GM18520 (cell line): Measurements from ENCODE around the gene RASD2.

ENCODE experiments used
- ATAC-seq: cut with Tn5 transposase; IDR thresholded peaks from one replicate; pipeline ENCODE4 v1.9.1; 2021; ENCODE audit not compliant: unreplicated experiment

Gene RASD2

DNA sequence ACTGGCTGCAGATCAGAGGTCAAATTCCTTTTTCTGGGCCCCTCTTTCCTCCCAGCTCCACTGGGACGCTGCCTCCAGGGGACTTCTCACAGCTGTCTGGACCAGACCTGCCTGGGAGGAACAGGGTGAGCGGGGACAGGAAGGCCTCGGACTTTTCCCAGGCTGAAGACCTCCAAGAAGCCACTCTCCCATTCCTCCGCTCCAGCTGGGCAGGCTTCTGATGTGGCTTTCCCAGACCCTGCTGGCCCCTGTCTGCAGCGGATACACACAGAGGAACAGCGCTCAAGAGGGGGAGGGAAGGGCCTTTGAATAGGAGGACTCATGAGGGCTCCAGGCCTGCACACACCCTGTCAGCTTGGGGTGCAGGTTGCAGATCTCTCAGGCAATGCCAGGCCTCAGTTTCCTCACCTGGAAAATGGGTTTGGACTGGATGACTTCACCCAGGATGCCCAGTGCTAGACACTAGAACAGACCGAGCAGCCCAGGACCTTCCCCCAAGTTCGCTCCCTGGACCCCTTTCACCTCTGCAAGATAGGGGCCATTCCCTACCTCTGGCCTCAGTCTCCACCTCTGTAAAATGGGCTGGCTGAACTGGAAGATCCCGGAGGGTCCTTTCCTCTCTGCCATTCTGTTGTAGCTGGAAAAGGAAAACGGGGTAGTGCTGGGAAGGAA is 39.9 kb downstream of the RASD2 start:
- no peak for ATAC-seq

DNA sequence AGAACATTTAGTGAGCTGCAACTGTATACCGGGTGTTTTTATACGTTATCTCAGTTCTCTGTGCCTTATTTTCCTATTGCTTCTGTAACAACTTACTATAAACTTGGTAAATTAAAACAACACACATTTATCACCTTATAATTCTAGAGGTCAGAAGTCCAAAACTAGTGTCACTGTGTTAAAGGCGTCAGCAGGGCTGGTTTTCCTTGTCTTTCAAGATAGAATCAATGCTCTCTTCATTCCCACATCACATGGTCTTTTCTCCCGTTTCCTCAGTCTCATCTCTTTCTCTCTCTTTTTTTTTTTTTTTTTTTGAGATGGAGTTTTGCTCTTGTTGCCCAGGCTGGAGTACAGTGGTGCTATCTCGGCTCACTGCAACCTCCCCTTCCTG is 40.4 kb downstream of the RASD2 start:
- no peak for ATAC-seq

DNA sequence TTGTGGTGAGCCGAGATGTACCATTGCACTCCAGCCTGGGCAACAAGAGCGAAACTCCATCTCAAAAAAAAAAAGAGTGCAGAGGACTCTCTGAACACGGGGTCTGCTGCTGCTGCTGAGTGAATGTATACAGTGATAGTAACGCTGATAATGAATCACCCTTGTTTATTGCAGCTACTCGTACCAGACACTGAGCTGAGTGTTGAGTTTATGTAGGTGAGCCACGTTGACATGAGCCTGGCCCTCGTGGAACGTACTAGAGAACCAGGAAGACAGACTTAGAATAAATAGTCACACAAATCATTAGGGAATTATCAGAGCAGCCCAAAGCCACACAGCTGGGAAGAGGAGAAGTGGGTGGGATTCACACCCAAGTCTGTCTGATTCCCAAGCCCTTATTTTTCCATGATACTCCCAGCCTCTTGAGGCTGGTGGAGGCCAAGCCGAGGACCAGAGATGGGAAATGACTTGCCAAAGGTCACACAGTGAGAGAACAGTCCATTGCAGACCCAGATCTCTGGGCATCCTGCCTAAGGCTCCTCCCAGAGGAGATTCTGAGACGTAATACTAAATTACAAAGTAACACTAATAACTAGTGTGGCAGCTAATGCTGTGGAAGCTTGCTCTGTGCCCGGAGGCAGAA is 41.7 kb downstream of the RASD2 start:
- ATAC-seq = no peak

DNA sequence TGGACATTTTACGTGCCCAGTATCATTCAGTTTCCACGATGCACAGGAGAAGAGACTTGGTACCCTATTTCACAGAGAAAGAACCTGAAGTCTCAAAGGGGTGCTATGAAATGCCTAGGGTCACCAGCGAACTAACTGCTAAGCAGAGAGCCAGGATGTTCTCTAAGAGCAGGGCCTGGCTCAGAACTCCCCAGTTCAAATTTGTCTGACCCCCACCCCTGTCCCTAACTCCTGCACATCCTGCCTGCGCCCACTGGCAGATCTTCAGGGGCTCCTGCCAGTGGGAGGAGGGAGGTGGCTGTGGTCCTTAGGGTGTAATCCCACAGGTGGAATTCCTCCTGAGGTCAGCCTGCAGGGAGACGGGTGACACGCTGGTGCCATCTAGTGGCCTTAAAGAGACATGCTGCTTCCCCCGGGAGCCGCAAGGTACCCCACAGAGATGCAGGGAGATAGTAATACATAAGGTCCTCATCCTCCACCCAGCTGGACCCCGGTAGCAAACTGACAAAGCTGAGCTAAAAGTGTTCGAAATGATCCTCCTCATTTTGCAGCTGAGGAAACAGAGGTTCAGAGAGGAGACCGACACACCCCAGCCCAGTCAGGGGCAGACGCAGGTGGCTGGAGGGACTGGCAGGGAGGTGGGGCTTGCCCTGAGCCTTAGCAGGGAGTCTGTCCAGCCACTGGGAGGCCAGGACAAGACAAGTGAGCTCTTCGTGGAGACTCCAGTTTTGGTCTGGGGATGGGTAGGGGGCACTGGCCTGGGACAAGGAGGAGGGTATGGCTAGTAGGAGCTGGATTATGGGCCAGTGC is 42.4 kb downstream of the RASD2 start:
- ATAC-seq = no peak

DNA sequence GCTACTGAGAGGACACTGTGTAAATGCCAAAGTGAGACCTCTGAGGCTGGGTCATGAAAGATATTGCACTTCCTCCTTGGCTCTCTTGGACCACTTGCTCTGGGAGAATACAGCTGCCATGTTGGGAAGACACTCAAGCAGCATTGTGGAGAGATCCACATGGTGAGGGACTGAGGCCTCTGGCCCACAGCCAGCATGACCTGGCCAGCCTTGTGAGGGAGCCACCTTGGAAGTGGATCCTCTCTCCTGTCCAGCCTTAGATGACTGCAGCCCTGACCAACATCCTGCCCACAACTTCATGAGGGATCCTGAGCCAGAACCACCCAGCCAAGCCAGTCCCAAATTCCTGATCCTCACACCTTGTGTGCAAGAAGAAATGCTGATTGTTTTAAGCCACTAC is 46.1 kb downstream of the RASD2 start:
- ATAC-seq = no peak

DNA sequence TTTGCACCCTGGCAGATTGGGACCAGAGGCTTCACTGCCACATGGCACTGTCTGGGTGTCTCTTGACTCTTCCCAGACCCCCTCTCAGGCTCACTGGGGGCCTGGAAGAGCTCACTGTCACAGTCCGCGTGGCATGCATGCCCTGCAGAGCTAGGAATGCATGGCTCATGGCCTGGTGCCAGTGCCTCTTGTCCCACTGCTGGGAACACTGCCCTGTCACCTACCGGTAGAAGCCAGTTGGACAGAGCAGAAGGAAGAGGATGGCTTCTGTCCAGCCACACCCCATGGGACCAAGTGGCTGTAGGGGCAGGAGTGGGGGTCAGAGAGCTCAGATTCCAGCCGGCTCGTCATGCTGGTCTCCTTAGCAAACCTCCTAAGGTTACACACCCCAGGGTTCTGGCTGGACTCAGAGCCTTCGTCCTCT is 46.8 kb downstream of the RASD2 start:
- no peak for ATAC-seq

DNA sequence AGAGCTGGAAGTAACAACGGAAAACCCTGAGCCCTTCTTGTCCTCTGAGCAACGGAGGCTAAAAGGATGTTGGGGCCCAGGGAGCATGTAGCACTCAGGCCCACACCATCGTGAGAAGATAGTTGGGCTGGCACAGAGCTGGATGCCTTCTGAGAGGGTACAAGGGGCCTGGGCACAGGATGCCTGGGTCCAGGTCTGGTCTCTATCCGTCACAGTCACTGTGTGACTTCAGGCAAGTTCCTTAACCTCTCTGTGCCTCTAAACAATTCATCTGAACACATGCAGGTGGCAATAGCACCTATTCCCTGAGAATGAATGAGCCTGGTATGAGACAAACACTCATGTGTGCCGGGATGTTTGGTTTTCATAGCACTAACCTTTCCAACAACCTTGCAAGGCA is 47.3 kb downstream of the RASD2 start:
- no peak for ATAC-seq

DNA sequence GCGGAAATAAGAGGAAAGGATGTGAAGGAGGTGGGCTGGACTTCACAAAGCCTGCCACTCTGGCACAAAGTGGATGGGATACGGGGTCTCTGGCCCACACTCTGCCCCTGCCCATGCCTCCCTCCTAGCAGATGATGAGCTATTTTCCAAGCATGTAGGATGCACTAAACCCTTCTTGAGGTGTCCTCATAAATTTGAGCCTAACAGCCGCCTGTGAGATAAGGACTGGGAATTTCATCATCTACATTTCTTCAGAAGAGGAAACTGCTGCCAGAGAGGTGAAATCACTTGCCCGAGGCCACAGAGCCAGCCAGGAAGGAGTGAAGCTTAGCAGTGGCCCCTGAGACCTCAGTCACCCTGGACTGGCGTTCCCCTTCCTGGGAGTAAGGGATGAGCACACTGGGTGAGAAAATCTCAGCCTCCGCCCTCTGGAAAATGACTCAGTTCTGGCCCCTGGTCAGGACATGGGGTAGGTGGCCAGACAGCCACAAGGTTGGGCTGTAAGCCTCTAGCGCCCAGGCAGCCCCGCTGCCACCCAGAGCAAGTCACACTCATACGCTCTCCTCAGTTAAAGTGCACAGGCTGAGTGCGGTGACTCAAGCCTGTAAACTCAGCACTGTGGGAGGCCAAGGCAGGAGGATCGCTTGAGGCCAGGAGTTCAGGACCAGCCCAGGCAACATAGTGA is 48.6 kb downstream of the RASD2 start:
- no peak for ATAC-seq

DNA sequence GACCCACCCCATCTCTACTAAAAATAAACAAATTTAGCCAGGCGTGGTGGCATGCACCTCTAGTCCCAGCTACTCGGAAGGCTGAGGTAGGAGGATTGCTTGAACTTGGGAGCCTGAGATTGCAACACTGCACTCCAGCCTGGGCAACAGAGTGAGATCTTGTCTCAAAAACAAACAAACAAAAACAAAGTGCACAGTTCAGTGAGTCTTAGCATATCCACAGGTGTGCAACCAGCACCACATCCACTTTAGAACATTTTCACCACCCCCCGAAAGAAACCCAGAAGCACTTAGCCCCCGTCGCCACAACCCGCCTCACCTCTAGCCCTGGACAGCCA is 49.1 kb downstream of the RASD2 start:
- no peak for ATAC-seq

DNA sequence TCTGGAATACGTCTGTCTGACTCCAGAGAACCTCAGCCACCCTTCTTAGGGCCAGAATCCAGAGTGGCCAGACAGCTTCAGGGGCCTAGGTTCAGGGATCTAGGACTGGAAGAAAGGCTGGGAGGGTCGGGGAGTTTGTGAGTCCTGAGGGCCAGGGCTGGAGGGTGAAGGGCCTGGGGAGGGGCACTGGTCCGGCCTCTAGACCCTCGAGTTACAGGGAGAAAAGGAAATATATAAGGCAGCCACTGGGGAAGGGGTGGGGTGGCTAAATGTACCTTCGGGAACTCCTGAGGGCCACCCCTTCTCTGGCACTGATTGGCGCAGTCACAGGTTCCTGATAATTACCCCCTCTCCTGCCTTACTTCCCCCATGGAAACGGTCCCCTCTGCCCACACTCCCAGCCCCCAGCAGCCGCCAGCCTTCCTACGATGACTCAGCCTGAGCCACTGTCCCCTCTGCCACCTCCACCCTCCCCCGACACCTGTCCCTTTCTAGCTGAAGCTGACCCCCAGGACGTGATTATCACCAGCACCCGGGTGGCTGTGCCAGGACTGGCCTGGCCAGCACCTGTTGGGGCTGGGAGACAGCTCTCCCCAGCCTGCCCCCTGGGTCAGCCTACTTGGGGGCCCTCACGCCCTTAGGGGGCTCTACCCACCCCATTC is 50.1 kb downstream of the RASD2 start:
- ATAC-seq = no peak

DNA sequence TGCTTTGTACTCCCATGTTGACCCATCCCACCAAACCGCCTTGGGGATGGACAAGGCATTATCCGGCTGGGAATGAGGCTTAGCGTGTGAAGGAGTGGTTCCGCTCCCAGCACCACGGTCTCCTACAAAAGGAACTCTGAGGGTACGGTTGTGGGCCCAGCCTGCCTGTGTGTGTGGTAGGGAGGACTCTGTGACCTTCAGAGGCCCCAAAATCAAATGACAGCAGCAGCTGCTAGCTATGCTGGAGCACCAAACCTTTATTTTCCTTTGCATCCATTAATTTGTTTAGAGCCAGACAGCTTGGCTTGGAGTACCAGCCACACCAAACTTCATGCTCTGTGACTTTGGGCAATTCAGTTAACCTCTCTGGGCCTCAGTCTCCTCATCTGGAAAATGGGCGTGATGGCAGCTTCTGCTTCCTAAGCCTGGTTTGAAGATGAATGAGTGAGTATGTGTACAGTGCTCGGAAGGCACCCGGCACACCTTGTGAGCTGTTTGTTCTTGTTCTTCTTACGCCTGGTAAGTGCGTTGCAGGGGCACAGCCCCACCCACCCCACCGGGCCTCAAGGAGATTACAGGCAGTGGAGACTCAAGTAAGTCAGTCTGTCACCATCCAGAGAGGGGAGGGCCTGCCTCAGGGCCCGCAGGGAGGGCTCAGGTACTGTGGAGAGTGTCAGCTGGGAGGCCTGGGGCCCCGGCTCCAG is 51.2 kb downstream of the RASD2 start:
- ATAC-seq = no peak

DNA sequence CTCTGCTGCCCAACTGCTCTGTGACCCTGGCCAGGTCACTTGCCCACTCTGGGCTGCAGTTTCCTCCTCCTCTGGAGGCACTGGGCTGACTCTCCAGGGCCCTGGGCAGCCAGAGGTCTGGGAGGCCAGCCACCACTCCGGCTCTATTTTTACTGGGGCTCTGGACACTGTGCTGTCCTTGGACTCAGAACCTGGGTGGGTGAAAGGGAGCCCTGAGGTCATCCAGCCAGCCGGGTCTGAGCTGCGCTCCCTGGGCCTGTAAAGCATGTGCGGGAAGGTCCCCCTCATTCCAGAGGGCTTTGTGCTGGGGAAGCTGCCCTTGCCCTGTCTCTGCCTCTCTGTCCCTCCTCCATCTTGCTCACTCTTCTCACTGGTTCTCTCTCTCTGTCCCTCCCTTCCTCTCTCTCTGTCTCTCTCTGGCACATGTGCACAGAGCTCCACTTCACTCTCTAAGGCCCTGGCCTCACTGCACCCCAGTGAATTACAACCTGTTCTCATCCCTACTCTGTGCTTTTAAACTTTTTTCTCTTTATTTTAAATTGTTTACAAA is 51.9 kb downstream of the RASD2 start:
- no peak for ATAC-seq

DNA sequence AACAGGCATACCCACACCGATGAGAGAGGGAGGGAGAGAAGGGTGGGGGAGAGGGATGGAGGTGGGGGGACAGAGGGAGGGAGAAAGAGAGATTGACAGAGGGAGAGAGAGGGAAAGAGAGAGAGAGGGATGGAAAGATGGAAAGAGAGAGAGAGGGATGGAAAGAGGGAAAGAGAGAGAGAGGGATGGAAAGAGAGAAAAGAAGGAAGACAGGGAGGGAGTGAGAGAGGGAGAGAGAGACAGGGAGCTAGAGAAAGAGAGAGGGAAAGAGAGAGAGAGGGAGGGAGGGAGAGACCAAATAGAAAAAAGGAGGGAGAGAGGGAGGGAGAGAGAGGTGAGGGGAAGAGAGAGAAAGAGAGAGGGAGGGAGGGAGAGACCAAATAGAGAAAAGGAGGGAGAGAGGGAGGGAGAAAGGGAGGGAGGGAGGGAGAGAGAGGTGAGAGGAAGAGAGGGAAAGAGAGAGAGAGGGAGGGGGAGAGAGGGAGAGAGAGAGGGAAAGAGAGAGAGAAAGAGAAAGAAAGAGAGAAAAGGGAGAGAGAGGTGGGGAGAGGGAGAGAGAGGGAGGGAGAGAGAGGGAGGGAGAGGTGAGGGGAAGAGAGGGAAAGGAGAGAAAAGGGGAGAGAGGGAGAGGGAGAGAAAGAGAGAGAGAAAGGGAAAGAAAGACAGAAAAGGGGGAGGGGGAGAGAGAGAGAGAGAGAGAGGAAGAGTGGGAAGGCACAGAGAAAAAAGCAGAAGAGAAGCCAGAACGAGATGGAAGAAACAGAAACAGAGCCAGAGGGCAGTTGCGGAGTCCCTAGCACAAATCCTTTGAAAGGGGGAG is 52.6 kb downstream of the RASD2 start:
- ATAC-seq = no peak

DNA sequence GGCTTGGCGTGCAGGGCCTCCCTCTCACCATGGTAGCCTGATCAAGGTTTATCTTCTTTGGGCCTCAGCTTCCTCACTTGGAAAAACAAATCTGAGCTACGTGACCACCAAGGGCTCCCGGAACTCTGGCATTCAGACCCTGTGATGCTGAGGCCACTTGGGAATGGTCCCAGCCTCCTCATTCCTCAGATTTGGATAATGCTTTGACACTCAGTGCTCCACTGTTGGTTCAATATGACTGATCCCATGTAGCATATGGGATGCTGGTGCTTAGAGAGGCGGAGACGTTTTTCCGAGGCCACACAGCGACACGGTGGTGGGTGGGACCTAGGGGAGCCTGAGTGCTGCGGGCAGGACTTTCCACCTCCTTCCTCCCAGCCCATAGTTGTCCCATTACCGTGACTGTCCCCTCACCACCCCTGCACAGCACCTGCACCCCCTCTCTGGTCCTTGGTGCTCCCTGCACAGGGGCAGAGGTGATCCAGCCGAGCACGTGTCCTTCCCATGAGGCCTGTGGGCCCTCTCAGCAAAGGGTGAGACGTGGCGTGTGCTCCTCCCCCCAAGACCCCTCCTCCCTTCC is 53.4 kb downstream of the RASD2 start:
- no peak for ATAC-seq

DNA sequence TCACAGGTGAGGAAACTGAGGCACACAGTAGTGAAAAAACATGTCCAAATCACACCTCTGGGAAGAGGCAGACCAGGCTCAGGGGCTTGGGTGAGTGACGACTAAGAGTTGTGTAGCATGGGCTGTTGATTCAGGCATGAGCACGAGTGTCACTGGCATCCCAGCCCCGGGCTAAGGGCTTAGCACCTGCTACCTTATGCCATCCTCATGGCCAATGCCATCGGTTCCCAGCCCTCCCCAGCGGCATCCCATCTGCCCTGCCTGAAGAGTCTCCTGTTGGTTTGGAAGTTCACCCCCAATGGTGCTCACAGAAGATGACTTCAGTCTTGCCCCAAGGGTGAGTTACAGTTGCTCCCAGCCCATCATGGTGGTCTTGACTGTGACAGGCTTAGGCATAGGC is 54.1 kb downstream of the RASD2 start:
- no peak for ATAC-seq

DNA sequence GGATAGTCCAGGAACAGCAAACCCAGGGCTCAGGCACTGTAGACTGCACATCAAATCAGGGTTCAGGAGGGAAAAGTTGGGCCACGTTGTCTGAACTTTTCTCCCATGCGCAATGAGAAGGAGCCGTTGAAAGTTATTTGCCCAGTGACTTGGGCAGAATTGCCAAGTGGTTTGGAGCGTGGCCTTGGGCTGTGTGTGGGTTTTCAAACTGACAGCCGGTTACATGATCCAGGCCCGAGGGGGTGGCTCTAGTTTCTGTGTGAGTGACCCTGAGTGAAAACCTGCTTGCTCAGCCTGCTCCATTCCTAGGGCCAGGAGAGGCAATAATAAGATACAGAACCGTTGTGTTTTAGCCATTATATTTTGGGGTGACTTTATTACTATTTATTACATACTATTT is 56.2 kb downstream of the RASD2 start:
- no peak for ATAC-seq

DNA sequence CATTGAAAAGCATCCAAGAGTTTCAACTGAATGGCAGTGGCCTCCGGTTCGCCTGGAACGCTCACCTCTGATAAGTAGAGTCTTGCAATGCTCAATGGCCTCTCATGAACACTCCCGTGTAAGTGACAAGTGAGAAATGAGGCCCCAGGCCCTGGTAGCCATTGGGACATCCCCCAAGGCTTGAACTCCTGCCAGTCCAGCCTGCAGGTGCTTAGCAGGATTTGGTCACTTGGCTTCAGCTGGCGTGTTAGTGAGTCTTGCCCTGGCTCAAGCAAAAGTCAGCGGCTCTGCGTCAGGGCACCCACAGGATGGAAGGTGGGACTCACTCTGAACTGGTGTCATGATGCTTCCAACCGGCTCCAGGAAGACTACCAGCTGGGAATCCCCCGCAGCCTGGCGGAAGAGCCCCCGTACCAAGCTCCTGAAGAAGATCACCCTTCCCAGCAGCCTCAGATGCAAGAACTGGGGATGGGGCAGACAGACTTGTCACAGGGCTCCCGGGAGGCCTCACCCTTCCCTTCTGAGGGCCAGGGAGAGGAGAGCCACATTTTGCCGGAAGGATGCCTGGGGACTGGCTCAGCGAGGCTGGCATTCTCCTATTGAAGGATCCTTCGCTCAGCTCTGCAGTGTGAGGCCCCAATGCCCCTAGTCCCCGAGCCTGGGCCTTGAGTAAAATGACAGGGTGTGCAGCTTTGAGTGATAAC is 57.2 kb downstream of the RASD2 start:
- no peak for ATAC-seq

DNA sequence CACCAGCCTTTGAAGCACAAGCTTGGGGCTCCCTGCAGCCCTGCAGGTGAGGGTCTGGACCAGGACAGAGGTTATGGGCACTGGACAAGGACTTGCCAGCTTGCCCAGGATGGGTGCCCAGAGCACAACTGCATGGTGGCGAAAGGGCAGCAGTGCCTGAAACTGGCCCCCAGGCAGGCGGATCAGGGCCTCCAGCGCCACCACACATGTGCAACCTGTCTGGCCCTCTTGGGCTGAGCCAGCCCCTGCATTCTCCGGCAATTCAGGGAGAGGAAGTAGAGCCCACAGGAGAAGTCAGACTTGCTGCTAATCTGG is 57.7 kb downstream of the RASD2 start:
- no peak for ATAC-seq

DNA sequence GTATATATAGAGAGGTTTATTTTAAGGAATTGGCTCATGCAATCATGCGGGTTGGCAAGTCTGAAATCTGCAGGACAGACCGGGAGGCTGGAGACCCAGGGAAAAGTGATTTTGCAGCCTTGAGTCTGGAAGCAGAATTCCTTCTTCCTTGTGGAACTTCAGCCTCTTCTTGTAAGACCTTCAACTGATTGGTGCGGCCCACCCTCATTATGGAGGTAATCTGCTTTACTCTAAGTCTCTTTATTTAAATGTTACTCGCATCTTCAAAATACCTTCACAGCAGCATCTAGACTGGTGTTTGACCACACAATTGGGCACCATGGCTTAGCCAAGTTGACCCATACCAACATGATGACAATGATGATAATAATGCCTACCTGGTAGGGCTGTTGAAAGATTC is 58.7 kb downstream of the RASD2 start:
- no peak for ATAC-seq
